GM19467 (cell line): Measurements from ENCODE around the gene CALML4.
"Not testable (repeated sequence)": the region's sequence is repeated elsewhere in the genome, so short reads cannot be mapped to it uniquely, and the experiment has no call there.

Source experiments
- ATAC-seq: cut with Tn5 transposase; IDR thresholded peaks from one replicate; pipeline ENCODE4 v1.9.1; 2021; ENCODE audit warnings: mild to moderate bottlenecking, moderate library complexity; ENCODE audit not compliant: unreplicated experiment

Gene CALML4

DNA sequence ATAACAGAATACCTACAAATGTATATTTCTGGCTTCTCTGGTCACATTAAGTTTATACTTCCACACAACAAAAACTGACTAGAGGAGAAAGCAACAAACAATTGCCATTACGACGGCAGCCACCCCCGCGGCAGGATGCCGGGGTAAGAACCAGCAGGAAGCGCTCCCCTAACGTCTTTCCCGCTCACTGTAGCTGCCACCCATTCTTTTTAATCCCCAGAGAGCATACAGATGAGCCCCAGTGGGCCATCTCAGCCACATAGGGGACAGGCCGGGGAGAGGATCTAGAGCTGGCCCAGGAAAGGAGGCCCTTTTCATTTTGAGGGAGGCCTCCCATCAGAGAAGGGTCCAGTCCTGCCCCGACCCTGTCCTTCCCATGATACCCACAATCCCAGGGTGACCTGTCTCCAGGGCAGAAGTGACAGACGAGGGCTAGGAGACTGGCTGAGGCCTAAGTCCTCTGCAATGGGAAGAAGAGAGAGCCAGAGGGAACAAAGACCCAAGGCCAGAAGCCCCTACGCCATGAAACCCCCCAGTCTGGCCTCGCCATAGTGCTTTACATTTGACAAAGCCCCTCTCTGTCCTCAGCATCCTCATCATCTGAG is 3.6 kb upstream of the CALML4 start:
- ATAC-seq, result no peak

- no peak for ATAC-seq
Measured at GRCh38 chr15:68208136-68208535, 3.0 kb upstream of the CALML4 start.

DNA sequence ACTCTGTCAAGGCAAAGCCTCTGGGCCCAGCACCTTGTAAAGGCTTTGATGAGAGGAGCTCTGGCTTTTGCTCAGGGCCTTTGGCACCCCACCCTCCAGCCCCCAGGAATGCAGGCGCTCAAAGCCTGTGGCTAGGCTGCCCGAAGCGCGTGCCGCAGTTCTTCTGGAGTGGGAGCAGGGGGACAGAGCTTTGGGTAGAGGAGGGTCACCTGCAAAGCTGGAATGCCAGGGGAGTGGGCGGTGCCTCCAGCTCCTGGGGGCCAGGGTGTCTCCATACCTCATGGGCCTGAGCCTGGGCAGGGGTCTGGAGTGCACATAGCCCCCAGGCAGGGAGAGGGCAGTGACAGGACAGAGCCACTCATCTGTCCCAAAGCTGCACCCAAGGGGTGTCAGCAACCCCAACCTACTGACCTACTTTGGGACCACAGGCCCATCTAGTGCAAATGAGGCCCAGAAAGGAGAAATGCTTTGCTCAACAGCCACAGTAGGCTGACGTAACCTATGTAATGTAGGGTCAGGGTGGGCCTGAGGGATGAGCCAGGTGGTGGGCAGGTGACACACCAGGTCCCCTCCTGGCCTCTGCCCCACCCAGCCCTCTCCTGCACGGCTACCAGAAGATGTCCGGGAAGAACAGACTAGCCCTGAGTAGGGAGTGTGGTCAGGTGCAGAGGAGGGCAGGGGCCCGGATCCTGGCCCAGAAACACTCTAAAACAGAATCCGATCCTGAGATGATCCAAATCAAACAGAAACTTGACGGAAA is 2.2 kb upstream of the CALML4 start:
- ATAC-seq, result no peak

DNA sequence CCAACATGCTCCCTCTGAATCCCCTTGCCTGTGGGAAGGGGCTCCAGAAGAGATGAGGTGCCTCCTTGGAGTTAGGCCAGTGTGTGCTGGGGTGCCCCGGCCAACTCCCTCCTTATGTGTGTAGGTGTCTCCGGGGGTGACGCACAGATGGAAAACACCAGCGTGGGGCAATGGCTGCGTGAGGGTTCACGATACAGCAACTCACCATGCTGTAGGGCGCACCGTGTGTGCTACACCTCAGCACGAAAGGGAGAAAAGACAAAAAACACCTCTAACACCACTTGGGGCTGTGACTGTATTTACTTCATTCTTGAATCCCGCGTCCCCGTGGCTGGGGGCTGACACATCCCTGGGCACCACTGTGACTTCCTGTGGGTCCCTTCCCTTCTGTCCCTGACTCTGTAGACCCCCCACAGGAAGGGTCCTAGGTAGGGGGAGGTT is 1.6 kb upstream of the CALML4 start:
- ATAC-seq, result no peak

DNA sequence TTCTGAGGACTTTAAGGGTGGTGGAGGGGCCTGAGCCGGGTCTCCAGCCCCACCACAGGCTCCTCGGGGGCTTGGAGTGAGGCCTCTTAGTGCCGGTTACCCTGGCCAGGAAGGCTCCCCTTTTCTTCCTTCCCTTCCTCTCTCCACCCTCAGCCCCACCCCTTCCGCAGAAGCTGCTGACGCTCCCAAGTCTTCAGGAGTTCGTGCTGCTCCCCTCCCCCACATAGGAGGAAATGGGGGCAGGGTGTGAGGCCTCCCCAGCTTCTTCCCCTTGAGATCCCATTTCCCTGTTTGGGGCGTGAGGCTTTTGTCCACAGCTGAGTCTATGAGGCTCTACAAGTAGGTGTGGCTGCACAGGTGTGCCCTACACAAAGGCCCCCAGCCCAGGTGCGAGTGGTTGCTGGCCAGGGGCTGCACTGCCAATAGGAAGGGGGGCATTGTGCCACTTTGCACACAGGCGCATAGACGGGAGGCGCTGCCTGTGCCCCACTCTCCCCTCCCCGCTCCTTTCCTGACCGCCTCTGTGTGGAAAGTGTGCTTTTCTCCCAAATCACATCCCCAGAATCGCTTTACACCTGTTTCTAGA is 915 bp upstream of the CALML4 start:
- no peak for ATAC-seq

- no peak for ATAC-seq
Measured at GRCh38 chr15:68205558-68205944, 419 bp upstream of the CALML4 start.

- no peak for ATAC-seq
Measured at GRCh38 chr15:68204361-68204760, 771 bp downstream of the CALML4 start.

DNA sequence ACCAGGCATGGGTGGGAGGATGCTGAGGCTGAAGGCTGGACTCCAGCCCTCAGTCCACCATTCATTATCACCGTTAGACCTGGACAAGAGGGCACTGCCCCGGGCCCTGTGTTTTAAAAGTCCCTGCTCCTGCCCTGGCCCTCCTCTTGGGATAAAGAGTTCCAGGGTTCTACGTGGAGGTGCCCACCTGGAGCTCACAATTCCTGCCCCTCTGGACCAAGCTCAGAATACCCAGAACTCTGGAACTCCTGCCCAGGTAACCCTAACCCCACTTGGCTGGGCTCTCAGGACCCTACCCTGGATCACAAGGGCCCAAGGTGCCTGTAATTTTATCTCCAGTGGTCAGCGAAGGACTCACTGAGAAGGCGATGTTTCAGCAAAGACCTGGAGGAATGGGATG is 1.2 kb downstream of the CALML4 start:
- ATAC-seq, result no peak

GRCh38 chr15:68203486-68203885 is 1.6 kb downstream of the CALML4 start:
- ATAC-seq, result no peak

- not testable (repeated sequence) for ATAC-seq
Measured at GRCh38 chr15:68202994-68203393, 2.1 kb downstream of the CALML4 start.

DNA sequence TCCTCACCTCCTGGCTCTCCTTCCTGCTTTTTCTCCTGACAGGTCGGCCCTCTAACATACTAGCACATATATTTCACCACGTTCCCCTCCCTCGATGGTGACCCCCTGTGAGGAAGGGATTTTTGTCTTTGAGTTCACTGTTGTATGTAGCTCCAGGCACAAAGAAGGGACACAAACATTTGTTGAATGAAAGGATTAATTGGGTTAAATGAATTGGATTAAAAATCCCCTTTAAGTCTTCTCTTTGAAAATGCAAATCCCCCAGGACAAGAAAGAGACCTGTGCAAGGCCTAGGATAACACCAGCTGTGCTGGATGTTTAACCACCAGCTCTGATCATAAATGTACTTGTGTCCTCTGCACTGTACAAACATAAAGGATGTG is 3.3 kb downstream of the CALML4 start:
- ATAC-seq, result no peak

DNA sequence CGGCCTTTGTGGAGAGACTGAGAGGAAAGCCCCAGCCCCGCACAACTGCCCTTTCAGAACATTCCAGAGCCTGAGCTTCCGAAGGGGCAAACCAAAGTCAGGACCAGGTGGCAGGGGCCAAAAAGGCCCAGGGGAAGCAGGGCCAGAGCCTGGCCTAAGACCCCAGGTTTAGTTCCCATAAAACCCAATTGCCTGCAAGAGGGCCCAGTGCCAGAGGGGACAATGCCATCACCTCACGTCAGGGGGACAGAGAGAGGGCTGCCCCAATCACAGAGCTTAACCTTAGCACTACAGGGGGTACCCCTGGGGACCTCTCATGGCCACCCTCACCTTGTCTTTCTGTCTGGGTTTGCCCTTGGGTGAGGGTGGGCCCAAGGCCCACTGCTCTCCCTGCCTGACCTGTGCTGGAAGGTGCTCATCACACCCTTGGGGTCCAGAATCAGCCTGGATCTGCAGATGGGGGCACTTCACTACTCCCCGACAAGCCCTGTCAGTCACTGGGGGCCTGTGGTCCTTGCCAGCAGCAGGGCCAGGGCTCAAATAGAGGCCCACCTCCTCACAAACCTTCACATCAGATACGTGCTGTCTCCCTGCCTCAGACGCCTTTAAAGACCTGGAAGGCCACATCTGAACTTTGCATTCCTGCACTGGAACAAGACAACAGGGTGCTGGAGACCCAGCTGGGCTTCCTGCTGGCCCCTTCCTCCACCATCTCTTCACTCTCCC is 3.8 kb downstream of the CALML4 start:
- ATAC-seq, result no peak

GRCh38 chr15:68200016-68200861 is 4.9 kb downstream of the CALML4 start:
- no peak for ATAC-seq

GRCh38 chr15:68199340-68199739 is 5.8 kb downstream of the CALML4 start:
- ATAC-seq, result no peak

- ATAC-seq, result no peak
Measured at GRCh38 chr15:68197661-68198437, 7.3 kb downstream of the CALML4 start.

DNA sequence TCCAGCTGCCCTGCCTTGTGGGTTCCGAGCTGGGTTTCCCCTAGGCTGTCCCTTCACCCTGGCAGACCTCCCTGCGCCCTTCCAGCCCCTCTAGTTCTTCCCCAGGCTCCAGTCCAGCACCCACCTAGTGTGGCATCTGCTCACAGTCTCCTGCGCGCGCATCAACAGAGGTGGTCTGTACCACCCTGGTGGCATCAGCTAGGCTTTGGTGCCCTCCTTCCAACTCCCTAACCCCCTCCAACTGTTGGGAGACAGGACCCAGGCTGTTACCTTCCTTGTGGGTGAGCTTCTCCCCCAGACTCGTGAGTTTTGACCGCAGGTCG is 8.0 kb downstream of the CALML4 start:
- ATAC-seq, result no peak

DNA sequence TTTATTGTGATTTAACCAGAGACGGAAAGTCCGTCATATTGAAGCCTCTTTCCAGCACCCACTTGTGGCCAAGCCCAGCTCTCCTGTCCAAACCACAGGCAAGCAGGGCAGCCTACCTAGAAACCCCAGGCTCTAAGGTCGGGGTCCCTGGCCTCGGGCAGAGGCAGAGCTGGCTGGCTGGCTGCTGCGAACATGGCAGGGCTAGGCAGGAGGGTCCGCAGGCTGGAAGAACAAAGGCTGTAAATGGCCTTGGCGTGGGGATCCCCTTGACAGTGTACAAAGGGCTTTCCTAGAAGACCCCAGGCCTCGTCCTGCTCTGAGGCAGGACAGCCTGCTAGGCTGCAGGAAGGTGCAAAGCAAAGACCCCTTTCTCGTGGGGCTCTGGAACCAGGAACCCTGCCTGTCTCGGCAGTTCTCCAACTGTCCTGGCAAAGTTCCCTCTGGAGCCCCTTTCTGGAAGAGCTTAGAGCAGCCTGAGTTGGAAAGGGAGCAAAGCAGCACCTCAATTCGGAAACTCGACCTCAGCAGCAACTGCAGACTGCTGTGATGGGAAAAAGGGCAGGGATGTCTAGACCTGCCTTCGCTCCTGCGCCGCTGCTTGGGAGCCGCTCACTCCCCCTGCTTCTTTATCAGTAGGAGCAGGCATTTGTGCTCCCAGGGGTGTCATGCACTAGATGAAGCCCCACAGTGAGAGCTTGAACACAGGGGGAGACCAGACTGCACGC is 8.5 kb downstream of the CALML4 start:
- no peak for ATAC-seq

DNA sequence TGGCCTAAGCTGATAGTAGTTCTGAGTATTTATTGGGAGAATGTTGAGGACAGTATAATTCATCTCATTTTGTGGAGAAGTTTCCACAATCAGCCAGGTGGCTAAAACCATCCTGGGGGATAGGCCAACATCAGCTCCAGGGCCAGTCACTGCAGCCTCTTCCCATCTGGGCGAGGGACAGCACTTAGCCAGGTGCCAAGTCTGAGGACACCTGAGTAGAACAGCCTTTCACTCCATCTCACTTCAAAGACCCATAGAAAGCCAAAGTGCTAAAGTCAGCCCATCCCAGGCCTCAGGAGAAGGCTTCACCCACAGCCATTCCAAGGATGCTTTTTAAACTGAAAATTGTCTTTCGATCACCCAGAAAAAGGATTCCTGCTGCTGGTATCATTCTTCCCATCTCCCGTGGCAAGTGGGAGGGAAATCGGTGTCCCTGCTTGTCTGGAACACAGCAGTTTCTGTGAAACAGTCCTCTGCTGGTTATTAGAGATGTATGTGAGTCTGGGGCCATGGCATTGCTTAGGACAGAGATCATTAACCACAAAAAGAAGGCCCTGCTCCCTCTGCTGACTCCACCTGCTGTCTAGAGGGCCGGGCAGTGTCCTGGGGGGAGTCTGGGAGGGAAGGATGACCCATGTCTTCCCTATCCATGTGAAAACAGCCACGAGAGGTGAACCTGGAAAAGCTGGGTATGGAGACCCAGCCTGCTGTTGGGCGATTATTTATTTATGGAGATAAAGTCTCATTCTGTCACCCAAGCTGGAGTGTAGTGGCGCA is 9.6 kb downstream of the CALML4 start:
- no peak for ATAC-seq
